Limb (tissue), 2 donors: ENCODE measurements around the gene DNAJC27.

ENCODE experiments used
- DNase-seq, 2 donors: peaks; one replicate each; pipeline ENCODE4 v3.0.0-alpha.2; 2016; ENCODE audit errors: extremely low spot score in 2 of 2

DNAJC27 gene

DNA sequence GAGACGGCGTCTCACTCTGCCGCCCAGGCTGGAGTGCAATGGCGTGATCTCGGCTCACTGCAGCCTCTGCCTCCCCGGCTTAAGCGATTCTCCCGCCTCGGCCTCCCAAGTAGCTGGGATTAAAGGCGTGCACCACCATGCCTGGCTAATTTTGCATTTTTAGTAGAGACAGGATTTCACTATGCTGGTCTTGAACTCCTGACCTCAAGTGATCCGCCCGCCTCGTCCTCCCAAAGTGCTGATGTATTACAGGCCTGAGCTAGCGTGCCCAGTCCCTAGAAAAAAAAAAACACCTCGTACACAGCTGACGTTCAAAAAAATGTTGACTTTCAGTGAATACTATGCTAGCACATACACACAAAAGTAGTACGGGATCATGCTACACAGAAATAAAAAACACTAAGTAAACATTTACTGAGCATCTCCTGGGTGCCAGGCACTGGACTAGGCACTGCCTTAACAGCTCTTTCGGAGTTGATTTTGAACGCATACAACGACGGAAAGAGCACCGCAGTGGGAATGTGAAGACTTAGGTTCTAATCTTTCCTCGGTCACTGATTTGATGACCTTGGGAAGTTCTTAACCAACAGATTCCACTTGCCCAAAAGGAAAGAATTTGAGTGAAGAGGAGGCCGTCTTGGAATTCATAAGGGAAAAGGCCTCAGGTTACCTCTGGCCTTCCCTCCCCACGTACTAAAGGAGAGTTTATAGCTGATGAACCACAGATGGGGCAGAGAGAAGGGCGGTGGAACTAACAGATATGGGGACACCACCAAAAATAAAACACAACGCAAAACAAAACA lies 1.1 kb downstream of the DNAJC27 start:
- no peak for DNase-seq

DNA sequence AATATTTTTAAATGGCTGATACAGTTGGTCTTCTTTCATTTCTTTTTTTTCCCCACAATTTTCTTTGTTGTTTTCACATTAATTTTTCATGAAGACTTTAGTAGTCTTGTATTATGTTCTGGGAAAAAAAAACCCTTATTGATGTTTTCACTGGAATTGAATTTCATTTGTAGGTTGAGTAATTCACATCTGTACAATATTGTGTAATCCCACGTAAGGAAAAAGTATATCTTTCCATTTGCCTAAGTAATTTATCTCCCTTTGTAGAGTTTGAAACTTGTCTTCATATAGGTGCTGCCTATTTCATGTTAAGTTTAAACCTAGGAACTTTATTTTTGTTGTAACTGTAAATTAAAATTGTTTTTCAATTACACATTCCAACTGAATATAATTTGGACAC lies 2.0 kb downstream of the DNAJC27 start:
- DNase-seq, result no peak

DNA sequence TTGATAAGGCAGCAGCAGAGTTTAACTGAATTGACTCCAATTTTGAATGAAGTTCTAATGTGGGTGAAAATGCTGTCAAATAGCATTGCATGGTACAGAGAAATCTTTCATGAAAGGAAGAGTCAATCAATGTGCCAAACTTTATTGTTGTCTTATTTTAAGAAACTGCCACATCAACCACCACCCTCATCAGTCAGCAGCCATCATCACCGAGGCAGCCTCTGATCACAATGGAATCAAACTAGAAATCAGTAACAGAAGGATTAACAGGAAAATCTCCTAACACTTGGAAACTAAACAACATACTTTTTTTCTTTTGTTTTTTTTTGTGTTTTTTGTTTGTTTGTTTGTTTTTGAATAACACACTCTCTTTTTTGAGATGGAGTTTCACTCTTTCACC lies 9.9 kb downstream of the DNAJC27 start:
- no peak for DNase-seq

DNA sequence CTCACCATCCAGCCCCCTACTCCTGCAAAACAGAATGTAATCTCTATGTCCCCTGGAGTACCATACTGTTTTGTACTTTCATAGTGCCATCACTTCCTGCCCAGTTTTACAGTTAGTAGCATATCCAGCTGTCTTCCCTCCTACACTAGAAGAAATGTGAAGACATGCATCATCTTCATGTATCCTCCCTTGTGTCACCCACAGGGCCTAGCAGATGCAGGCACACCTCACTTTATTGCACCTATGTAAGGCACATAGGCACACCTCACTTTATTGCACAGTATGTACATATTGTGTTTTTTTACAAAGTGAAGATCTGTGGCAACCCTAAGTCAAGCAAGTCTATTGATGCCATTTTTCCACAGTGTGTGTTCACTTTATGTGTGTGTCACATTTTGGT lies 12.0 kb downstream of the DNAJC27 start:
- no peak for DNase-seq

DNA sequence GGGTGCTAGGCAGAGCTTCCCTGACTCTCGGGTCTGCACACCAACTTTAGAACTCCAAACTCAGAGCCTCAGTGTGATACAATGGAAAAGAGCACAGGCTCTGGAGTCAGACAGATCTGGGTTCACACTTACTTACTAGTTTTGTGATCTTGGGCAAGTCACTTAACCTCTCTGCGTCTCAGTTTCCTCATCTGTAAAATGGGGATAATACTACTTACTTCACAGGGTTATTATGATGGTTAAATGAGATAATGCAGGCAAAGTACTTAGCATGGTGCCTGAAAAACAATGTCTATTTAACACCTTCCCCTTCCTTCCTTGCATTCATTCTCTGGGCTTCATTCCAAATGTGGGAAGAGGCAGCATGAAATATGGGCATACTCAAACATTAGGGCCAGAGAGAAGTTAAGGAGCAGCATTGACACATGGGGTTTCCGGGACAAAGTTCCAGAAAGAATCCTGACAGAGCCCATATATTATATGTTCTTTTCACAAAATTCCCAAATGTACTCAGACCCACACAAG lies 13.3 kb downstream of the DNAJC27 start:
- no peak for DNase-seq

DNA sequence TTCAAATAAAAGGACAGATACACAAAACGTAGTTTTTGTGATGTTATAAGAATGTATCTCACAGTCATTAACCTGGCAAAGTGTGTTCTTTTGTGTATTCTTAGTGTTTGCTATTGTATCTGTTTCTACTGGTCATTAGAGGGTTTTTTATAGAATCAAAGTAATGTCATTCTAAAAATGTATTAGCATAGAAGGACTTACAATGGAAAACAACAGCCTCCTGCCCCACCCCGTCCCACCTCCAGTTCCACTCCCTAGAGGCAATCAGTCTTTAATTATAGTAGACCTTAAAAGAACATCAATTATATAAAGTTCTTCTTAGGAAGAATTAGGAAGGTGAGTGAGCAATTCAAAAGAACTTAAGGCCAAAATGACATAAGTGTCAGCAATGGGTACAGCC lies 13.8 kb downstream of the DNAJC27 start:
- no peak for DNase-seq

DNA sequence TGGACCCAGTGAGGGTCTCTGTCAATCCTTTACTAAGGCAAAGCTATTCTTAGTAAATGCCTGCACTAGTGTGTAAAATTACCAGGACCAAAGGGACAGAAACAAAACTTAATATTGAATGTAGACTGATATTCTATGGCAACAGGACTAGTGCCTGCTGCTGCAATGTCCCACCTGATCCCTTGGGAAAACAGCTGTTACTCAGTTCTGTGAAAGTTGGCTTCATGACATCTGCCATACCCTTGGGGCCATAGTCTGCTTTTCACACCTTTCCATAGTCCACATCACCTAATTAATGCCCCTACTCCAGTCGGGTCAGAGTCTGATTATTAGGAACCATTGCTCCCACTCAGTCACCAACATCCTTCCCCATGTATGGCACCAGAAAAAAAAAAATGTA lies 14.5 kb downstream of the DNAJC27 start:
- no peak for DNase-seq

DNA sequence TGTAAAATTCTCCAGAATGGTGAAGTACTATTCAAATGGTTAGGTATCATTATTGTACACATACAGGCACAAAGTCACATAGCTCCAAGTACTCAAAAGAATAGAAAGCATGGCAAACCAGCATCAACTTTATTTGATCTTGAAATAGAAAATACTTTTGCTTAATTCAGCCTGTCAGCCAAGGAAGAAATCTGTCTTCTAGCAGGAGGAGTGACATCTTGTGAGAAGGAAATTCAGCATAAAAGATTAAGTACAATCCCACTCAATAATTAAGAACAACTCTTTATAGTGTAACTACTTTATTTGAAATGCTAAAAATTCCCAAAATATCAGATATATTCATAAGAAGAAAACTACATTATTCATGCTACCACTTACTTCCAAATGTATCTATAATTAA lies 15.8 kb downstream of the DNAJC27 start:
- DNase-seq, result no peak

DNA sequence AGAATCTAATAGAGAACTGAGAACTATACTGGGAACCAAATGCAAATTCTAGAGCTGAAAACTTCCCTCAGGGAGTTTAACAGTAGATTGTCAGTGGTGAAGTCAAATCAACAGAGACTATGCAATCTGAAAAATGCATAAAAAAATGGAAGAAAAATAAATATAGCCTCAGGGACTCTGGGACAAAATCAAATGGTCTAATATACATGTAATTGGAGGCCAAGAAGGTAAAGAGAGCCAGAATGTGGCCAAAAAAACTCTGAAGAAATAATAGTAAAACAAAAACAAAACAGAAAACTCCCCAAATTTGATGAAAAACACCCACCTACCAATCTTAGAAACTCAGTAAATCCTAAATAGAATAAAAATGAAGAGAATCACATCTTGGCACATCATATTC lies 16.5 kb downstream of the DNAJC27 start:
- no peak for DNase-seq

DNA sequence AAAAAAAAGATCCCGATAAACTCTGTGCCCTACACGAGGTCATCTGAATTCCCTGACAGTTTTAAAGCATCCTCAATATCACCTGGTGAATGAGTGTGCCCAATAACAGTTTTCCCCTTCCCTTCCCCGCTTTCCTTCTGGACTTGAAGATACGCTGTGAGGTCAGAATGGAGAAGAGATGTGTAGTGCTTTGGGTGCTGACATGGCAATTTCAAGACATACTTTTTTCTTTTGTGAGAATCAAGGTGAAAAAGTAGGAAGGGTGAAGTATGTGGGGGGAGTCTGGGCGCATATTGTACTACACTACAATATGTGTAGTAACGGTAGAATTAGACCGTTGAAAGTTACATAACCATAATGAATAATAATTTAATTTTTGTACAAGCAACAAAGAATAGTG lies 21.7 kb downstream of the DNAJC27 start:
- DNase-seq, result no peak

DNA sequence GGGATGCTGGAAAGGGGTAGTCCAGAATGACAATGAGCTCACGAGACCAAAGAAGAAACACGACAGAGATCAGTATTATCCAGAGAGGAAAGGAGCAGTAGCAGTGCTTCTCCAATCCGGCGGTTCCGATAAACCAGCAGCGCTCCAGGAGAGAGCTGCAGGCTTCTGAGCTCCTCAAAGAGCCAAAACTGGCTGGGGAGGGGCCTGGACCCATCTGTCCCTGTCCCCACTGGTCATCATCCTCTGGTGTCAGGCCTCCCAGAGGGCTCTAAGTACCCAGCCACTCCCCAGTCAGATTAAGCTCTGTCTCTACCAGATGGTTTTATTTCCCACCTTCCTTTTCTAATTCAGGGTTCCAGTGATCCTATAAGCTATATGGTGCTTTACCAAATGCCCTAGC lies 23.2 kb downstream of the DNAJC27 start:
- DNase-seq, result no peak

DNA sequence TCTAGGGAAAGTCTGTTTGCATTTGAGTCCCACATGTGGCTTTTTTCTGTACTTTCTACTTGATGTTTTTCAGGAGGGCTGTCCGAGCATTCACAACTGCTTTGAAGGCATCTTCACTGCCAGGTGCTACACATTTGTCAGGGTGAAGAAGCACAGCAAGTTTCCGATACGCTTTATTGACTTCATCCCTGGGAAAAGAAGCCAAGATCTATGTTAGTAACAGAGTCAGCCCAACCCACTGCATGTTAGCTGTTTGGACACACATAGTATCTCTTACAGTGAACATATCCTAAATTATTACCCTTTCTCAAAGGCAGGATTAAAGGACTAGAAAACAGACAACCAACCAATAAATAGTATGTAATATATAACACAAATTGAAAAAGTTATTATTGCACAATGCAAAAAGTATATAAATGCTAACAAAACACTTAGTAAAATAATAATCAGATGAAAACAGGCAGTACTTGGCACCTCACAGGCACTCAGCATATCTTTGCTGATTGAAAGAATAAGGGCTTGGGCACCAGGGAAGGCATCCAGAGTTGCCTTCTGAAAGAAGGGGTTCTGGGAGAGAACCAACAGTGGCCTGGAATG lies 24.1 kb downstream of the DNAJC27 start:
- no peak for DNase-seq

DNA sequence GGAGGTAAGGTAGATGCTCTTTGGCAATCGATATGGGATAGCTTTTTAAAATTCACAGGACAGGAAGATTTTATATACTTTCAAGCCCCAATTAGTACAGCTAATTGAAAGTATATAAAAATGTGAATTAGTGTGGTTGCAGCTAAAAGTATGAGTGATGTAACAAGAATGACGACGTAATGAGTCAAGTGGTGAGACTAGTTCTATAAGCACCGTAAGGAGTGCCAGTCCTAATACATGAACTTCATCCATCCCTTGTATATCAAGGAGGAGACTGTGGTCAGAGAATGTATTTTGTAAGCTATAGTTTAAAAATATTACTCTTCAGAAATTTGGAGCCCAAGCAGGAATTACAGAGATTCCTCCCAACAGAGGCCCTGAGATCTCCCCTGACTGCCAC lies 25.8 kb downstream of the DNAJC27 start:
- no peak for DNase-seq

DNA sequence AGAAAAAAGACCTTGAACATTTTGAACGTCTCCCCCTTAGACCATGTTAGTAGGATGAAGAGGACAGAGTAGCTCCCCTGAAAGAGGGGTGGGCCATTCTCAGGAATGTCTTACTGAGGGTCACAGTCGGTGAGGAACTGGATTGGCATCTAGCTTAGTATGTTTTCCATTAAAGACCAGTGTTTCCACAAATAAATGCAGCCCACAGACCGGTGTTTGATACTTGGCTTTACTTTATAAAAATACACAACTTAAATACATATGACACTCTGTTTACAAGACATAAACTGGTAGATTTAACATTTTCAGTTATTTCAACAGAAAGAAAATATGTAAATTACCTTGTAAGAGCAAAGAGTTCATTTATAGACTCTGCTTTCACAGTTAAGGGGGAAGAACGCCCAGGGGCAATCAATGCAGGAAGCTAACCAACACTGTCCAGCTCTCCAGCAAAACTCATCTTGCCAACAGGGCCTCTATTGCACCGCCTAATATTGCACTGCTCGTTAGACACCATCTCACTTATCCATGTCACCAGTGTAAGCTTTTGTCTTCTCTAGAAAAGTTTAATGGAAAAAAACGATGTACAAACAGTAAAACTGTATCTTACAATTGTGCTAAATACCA lies 28.2 kb downstream of the DNAJC27 start:
- no peak for DNase-seq

DNA sequence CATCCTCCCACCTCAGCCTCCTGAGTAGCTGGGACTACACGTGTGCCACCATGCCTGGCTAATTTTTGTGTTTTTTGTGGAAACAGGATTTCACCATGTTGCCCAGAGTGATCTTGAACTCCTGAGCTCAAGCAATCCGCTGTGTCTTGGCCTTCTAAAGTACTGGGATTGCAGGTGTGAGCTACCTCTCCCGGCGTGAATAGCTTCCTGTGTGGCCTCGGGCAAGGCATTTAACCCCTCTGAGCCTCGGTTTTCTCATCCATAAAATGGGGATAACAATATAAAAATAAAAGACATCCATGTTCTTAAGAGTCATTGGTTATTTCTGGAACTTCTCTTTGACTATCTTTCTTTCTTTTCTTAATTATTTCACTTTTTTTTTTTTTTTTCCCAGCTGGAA lies 32.4 kb downstream of the DNAJC27 start:
- no peak for DNase-seq

DNA sequence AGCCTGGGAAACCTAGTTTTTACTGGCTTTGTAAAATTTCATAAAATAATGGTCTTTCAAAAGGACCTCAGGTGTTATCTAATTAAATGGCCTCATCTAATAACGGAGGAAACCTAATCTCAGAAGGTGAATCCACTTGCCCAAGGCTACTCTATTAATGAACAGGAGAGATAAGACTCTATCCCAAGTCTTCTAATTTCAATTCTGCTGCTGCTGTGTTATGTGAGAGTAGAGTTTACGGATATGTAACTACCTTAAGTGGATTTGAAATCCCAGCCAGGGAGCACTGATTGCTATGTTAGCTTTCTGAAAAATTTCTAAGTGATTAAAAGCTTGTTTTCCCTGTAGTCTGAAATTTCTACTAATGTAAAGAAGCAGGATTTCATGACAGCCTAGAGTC lies 34.5 kb downstream of the DNAJC27 start:
- no peak for DNase-seq

DNA sequence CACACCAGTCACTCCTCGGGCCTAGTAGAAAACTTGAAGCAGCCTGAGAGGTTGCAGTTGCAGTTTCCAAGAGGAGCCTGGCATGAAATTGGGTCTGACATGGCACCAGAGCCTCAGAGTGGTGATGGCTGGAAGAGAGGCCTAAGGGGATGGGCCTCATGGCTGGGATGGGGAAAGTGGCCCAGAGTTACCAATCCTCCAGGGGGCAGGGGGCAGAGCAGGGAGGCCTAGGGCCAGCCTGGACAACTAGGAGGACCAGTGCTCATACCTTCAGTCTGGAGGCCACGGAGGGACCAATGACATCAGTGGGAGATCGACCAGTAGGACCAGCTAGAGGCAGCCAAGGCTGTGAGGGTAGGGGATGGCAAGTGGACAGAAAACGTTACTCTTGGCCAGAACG lies 36.6 kb downstream of the DNAJC27 start:
- DNase-seq, result no peak

DNA sequence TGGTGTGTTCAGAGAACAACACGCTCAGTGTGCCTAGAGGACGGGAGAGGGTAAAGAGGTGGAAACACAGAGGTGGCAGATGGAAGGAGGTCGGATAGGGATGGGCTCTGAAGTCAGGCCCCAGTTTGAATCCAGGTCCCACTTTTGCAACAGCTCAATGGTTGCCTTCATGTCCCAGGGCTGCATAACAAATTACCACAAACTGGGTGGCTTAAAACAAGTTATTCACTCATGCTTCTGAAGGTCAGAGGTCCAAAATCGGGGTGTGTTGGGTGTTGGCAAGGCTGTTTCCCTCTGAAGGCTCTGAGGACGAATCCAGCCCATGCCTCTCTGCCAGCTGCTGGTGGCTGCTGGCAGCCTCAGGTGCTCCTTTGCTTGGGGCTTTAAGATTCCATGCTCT lies 39.0 kb downstream of the DNAJC27 start:
- DNase-seq, result no peak

DNA sequence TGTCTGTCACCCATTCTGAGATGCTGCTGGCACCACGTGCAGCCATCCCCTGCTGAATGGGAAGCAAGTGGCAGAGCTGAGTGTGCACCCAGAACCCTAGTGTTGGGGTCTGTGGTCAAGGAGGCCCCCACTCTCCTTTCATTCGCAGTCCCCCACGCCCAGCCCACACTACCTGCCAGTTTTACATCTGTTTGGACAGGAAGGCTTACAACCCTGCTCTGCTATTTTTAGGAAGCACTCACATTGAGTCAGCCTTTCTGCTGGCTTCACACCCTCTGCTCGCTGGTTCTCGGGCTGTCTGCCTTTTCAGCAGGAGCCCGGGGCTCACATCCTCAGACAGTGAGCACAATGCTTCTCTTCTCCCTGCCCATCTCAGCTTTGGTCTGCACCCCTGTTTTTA lies 41.0 kb downstream of the DNAJC27 start:
- peak in 1 of 2 donors; percentile 5 for DNase-seq

DNA sequence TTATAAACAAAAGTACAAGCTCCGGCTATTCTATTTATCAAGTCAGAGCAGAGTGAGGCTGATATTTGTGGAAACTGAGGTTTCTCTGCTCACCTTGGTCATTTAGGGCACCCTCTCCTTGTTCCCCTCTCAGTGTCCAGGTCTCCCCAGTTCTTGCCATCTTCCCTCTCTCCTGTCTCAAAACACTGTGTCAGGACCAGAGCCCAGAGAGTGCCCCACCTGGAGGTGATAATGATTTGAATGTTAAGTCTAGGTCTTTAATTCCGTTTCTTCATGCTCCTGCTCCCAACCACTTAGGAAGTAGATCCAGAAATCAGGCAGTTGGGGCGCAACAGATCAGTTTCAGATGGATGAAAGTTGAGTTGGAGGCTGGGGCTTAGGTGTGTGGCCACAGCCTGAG lies 42.5 kb downstream of the DNAJC27 start:
- no peak for DNase-seq

DNA sequence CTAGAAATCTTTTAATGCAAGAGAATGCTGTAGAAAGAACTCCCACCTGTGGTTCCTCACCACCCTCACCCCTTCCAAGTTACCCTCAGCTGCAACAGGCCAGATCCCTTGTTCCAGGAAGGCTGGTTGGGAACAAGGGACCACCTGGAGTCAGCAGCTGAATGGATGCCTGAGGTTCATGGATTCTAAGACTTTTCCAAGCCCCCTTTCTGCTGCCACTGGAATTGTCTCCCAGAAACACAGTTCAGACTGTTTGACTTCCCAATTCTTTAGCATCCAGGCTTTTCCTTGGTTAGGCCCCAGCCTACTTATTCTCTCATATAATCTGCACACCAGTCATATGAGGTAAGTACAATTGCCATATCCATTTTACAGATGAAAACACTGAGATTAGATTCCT lies 43.7 kb downstream of the DNAJC27 start:
- no peak for DNase-seq

DNA sequence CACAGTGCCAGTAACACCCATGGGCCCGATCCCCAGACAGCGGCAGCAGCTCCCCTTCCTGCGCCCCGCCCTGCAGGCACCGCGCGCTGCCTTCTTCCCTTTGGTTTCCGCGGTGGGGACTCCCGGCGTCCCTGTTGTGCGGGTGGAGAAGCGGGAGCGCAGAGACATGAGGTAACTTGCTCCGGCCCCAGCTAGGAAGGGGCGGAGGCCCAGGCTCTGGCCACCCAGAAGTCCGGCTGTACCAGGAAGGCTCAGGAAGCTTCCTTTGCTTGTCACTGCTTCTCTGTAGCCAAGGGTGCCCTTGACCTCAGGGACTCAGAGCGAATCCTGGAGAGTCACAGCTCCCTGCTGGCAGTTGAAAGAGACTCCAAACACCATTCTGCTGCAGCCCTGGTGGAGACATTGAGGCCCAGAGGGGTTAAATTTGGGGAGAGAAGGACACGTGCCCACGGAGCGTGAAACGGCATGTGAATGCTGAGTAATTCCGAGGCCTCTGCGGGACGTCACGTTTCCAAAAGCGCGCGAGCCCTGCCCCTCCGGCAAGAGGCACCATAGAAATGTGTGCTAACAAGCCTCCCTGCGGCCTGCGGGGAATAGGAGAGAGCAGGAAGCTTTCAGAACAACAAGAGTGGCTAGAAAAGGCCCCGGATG lies 45.0 kb downstream of the DNAJC27 start:
- DNase-seq, result peak; percentile 24 to 57
